Limb (tissue), 2 donors: Measurements from ENCODE around the gene SPI1.

Source experiments
- DNase-seq, 2 donors: peaks; one replicate each; pipeline ENCODE4 v3.0.0-alpha.2; 2016; ENCODE audit errors: extremely low spot score in 2 of 2

Gene SPI1

DNA sequence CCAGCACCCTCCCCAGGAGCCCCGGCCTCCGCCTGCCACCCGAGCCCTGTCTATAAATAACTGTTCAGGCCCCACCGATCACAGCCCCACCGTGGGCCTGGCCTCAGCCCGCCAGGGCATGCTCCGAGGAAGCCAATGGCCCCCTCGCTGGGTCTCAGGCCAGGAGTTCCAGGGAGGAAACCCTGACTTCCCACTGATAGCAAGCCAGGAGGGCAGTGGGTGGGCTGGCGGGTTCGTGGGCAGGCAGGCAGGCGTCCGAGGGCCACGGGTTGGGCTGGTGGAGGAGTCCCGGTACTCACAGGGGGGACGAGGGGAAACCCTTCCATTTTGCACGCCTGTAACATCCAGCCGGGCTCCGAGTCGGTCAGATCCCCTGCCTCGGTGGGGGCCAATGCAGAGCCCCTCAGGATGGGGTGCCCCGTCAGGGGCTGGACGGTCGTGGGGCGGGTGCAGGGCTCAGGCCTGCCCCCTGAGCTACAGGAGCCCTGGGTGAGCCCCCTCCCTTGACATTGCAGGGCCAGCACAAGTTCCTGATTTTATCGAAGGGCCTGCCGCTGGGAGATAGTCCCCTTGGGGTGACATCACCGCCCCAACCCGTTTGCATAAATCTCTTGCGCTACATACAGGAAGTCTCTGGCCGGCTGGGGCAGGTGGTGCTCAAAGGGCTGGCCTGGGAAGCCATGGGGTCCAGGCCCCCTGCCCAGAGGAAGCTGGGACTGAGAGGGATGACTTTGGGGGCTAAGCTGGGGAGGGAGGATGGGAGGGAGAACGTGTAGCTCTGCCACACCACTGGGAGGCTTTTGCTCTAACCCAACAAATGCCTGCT is at the start of gene SPI1:
Gene SPI1 (minus strand): TSS at position 538 of the 826 bp plus-strand sequence. CDS start 194 bp downstream, at position 344.
- DNase-seq: no peak

DNA sequence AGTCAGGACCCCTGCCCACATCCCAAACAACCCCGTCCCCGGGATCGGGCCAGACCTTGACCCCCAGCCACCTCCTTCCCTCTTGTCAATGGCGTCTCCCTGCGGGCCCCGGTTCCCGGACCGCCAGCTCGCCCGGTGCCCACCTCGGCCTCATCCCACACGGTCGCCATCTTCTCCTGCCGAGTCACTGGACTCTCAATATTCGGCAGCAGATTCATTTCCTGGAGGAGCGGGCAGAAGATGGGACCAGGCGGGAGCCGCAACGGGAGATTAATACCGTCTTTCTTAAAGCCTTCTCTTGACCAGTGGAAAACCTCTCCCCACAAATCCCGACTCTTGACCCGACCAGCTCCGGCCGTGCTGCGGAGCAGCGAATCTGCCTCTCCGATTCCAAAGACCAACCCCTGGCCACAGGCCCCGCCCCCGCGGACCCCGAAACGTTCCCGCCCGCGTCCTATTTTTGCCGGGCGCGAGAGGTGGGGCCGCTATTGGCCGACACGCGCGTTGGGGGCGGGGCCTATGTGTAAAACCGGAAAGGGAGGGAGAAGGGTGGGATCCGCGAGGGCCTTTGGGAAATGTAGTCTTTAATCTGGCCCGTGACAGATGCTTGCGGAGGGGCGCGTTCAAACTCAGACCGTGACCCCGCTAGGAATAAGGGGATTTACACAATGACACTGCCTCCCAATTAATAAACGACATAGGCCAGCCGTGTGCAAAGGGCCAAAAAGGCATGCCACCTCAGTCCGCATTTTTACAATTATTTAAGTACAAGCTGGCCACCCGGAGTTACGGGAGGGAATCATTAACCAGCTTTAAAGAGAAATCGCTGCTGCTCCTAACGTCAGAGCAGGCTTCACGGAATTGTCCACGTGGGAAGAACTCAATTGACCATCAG is 48.0 kb upstream of the SPI1 start, which contains the start of gene PSMC3:
Gene PSMC3 (minus strand): TSS at position 378 of the 895 bp plus-strand sequence. CDS start 160 bp downstream, at position 218.
- DNase-seq: peak; percentile 98 to 99

DNA sequence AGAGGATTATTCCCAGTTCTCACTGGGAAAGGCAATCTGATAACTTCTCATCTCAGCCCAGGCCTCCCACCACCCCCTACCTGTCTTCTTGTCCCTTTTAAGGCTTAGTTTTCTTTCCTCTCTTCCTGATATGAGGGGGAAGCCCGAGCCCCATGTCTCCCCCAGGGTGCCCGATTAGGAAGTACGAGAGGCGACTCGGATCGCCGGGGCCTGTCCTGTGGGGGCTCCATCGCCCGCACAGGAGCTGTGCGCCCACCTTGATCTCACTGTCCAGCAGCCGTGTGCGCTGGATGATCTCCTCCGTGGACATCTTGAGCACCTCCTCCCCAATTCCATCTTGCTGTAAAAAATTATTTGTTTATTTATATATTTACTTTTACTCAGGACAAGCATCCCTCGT is 47.3 kb upstream of the SPI1 start:
- DNase-seq: no peak

DNA sequence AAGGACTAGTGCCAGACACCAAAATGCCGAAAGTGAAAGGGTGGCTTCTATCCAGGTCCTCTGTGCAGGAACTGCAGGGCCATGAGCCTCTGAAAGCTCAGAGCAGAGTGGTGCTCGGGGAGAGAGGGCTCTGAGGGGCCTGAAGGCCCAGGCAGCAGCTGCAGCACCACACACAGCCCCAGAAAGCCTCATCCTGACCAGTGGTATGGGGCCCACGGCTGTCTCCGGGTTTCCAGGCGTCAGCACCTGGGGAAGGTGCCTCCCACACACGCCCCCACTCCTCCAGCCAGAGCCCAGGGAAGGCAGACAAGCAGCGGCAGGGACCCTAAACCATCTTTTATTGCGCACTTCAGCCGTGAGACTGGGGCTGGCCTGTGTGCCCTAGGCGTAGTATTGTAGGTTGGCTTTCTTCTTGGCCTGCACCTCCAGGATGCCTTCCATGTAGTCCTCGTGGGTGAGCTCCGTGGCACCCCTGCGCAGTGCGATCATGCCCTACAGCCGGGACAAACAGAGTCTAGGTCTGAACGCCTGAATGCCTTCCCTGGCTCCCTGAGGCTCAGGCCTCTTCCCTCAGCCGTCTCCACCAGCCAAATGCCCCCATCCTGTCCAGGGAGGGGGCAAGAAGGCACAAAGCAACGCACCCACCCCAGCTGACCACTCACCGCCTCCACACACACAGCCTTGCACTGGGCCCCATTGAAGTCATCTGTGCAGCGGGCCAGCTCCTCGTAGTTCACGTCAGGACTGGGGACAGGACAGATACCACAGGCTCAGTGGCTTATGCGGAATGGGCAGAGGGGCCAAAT is 40.3 kb upstream of the SPI1 start:
- DNase-seq: no peak

DNA sequence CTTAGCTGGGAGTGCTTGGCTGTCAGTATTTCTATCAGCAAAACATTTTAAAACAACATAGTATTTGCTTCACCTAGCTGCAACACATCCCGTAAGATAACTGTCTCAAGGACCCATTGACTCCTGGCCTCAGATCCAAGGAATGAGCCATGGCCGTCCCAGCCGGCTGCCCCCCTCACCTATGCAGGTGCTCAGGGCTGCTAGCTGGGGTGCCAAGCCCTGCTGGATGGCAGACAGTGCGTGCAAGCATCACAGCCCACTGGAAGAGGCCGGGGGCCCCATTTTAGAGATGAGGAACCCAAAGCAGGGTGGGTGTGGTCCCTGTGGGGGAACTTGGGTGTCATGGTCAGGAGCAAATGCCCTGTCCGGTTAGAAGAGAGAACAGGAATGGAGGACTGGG is 39.4 kb upstream of the SPI1 start:
- no peak for DNase-seq

DNA sequence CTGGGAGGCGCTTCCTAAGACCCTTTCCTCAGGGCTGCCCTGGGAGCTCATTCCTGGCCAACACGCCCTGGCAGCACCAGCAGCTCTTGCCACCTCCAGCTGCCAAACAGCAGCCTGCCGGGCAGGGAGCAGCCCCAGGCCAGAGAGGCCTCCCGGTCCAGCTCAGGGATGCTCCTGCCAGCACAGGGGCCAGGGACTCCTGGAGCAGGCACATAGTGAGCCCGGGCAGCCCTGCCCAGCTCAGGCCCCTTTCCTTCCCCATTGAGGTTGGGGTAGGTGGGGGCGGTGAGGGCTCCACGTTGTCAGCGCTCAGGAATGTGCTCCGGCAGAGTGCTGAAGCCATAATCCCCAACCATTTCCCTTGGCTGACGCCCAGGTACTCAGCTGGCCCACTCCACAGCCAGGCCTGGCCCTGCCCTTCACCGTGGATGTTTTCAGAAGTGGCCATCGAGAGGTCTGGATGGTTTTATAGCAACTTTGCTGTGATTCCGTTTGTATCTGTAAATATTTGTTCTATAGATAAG is 37.7 kb upstream of the SPI1 start:
- peak; percentile 74 to 84 for DNase-seq

DNA sequence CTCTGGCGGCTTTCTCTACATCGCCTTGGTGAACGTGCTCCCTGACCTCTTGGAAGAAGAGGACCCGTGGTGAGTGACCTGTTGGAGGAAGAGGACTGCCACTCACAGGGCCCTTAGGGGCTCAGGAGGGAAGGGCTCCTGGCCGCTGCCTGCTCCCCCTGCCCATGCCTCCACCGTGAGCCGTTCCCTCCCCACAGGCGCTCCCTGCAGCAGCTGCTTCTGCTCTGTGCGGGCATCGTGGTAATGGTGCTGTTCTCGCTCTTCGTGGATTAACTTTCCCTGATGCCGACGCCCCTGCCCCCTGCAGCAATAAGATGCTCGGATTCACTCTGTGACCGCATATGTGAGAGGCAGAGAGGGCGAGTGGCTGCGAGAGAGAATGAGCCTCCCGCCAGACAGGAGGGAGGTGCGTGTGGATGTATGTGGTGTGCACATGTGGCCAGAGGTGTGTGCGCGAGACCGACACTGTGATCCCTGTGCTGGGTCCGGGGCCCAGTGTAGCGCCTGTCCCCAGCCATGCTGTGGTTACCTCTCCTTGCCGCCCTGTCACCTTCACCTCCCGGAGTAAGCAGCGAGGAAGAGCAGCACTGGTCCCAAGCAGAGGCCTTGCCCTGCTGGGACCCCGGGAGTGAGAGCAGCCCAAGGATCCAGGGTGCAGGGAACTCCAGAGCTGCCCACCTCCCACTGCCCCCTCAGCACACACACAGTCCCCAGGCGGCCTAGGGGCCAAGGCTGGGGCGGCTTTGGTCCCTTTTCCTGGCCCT is 36.9 kb upstream of the SPI1 start:
- DNase-seq: no peak

DNA sequence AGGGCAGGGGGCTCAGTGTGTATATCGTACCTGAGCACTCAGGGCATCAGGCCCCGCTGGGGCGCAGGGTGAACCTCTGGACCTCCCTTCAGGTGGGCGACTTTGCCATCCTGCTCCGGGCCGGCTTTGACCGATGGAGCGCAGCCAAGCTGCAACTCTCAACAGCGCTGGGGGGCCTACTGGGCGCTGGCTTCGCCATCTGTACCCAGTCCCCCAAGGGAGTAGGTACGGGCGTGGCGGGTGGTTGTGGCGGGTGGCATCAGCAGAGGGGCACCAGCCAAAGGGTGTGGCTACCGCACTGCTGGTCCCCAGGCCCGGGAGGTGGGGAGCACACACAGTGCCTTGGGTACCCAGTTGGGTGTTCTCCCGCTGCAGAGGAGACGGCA is 36.3 kb upstream of the SPI1 start:
- DNase-seq: no peak

DNA sequence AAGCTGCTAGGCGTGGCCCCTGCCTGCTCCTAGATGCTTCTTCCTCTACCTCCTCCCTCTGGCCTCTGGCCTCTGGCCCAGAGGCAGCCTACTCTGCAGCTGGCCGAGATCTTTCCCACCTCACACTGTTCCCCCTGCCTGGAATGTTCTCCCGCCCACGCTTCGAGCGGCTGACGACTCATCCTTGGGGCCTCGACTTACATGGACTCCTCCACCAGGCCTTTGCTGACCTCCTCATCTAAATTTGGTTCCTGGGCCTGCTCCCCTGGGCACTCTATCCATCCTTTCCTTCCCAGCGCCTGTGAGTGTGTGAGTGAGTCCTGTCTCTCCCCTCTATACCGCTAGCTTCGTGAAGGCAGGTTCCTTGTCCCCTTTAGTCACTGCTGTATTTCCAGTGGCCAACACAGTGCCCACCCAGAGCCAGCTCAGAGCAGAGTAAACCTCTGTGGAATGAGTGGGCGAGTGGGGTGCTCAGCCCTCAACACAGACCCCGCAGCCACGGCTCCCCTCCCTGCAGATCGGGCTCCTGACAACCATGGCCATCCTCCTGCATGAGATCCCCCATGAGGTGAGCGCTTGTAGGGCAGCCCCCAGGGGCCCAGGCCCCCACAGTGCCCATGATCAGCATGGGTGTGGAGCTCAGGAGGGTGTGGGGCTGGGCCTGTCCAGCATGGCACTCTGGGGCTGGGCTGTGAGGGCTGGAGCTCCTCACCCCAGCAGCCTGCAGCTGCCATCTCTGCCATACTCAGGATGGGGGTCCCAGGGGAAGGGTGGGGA is 35.7 kb upstream of the SPI1 start:
- no peak for DNase-seq

DNA sequence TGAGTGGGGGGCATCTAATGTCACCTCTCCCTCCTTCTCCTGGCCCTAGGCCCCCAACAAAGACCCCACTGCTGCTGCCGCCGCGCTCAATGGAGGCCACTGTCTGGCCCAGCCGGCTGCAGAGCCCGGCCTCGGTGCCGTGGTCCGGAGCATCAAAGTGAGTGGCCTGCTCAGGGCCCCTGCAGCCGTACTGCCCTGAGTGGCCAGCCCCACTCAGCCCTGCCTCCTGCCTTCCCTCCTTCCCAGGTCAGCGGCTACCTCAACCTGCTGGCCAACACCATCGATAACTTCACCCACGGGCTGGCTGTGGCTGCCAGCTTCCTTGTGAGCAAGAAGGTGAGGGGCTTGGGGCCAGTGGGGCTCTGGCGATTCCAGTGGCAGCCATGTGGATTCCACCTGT is 35.0 kb upstream of the SPI1 start:
- DNase-seq: no peak

DNA sequence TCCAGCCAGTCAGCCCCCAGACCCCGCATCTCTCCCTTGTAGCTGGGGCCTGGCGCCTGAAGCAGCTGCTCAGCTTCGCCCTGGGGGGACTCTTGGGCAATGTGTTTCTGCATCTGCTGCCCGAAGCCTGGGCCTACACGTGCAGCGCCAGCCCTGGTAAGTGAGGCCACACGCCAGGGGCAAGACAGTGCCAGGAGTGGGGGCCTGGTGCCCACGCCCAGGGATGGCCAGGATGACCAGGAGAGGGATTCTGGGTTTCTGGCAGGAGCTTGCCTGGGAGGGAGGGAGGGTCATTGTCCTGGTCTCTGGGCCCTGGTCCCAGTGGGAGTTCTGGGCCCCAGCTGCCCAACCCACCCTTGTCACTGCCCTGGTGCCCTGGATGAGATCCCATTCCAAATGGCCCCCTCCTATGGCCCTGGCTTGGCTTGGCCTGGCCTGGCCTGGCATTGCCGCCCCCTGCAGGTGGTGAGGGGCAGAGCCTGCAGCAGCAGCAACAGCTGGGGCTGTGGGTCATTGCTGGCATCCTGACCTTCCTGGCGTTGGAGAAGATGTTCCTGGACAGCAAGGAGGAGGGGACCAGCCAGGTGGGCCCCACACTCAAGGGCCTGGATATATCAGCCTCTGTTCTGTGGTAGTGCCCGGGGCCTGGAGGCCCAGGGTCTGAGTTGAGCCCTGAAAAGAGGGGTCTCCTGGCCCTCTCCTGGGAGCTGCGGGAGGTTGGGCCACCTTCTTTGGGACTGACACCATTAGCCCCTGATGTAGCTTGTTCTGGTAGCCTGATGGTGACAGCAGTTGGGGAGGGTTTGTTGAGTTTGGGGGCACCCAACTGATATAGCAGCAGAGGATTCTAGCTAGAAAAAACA is 33.8 kb upstream of the SPI1 start:
- no peak for DNase-seq

DNA sequence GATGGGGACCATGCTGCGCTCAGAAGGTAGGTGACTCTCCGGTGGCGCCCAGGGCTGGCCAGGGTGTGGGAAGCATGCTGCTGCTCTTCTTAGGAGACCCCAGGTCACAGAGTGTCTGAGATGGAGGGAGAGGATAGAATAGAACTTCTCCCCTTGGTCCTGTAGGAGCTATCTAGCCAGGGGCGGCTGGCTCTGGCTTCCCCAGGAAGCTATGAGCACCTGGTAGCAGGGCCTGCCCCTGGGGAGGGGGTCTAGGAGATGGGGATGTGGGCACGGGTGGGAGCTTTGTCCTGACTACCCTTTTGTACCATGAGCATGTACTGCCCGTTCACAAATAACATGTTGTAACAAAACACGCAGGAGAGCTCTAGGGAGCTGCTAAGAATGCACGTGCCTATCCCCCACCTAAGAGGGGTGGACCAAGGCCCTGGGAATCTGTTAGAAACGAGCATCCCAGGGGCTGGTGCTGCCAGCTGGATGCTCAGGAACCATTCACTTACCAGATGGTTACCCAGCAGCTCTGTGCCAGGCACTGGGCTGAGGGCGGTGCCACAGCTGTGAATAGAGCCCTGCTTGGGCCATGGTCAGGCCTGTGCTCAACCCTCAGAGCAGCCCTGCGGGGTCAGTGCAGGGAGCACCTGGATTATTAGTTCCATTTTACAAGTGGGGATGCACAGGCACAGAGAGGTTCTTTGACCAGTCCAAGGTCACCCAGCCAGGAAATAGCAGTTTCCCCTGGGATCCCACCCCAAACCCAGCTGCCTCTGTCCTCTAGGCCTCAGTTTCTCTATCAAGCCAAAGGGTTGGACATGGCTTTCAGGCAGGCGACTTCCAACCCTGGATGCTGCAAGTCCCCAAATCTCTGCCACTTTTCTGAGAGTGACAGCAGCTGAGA is 32.3 kb upstream of the SPI1 start:
- no peak for DNase-seq

DNA sequence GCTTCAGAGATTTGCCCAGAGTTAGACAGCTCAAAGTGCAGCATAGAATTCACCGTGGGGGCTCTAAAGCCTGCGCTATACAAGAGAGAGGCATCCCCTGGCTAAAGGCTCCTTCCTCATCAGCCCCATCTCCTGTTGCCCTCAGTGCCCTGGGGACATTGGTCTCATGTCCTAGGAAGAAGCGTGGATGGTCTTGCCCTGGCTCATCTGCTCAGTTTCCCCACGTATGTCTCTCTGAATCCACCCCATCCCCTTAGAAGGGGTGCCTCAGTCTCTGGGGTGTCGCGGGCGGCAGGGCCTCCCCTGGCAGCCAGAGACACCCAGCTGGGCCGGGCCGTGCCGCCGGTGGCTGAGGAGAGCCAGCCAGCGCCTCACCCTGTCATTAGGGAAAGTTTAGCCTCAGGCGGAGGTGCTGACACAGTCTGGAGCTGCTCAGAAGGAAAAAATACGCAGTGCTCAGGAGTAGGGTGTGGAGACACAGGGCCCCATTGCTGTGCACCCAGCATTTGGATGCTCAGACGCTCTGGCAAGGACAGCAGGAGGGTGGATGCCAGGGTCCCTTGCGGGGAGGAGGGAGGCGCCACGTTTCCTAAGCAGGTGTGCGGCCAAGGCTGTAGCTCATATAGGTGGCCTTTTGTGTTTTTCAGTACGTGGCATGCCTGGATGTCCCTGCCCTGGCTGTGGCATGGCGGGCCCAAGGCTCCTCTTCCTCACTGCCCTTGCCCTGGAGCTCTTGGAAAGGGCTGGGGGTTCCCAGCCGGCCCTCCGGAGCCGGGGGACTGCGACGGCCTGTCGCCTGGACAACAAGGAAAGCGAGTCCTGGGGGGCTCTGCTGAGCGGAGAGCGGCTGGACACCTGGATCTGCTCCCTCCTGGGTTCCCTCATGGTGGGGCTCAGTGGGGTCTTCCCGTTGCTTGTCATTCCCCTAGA is 31.4 kb upstream of the SPI1 start:
- no peak for DNase-seq

DNA sequence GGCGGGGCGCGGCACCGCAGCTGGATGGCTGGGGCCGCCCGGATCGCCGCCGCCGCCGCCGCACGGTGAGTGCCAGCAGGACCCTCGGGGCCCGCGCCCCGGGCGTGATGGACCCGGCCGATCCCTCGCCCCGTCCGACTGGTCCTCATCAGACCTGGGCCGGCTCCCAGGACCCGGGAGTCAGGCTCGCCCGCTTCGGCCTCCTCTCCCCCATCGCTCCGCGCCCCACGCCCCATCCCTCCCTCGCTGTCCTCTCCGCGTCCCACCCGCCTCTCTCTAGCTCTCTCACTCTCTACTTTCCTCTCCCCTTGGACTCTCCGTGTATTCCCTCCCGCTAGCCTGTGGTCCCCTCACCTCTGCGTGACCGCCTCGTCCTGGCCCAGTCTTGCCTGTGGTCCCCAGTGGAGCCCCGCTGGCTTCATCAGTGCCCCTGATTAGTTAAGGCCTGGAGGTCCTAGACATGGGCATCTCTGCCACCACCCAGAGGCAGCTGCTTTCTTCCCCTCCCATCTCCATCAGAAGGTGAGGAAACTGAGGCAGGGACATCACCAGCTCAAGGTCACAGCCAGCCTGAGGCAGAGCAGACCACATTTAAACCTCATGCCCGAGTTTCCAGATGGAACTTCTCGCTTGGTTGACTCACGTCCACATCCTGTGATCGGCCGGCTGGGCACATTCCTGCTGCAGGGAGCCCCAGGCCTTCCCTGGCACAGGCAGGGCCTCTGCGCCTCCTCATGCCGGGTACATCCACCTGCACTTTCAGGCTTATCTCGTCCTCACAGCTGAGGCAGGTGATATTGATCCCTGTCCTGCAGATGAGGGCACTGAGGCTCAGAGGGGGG is 30.5 kb upstream of the SPI1 start:
- DNase-seq: no peak

DNA sequence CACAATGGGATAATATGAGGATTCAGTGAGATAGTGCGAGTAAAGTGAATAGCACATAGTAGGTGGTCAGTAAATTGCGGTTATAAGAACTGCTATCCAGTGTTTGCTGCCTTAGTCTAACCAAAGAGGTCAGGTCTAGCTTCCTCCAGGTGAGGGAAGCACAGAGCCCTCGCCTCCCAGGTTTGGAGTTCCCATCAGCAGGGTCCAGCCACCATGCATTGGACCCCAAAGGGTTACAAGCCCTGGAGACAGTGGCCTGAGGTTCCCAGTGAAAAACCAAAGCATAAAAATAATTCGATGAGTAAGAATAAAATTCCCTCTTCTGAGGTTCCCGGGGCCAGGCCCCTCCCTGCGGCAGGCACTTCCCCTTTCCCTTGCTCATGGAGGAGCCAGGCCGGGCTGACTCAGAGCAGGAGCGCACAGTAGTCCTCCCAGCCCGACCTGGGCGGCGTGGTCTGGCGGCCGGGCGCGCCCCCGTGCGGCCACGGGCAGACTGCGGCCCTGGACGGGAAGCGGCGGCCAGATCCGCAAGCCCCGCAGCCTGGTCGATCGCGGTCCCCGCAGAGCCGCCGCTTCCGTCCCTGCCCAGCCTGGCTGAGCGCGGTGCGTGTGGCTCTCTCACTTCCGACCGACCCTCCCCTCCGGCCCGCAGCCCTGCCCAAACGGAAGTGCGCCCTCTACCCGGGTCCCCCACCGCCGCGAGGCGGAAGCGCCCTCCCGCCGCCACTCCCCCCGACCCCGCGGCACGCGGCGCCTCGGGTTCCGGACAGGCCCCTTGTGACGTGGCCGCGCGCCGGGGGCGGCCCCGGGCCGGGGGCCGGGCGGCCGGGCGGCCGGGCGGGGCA is 29.6 kb upstream of the SPI1 start, which contains the start of gene SLC39A13:
Gene SLC39A13 (plus strand): TSS at position 845 of the 845 bp plus-strand sequence. CDS start 1,505 bp downstream, outside the sequence.
- DNase-seq: peak; percentile 92 to 98
